Endothelial cell of umbilical vein (primary cell): ENCODE measurements around the gene PTPN5.

Source experiments
- EZH2 ChIP-seq: IDR thresholded peaks from 2 replicates; pipeline ENCODE4 v1.6.1; 2012; ENCODE audit warnings: borderline replicate concordance, low read depth, mild to moderate bottlenecking, moderate library complexity, low read length, inconsistent platforms; ENCODE audit not compliant: severe bottlenecking
- GATA2 ChIP-seq: IDR thresholded peaks from 2 replicates; pipeline ENCODE4 v1.7.0; 2011; ENCODE audit warnings: low read depth, mild to moderate bottlenecking, moderate library complexity, mixed read lengths, low read length; ENCODE audit not compliant: insufficient read length, insufficient read depth
- JUN ChIP-seq: IDR thresholded peaks from 2 replicates; pipeline ENCODE4 v1.6.1; 2011; ENCODE audit warnings: borderline replicate concordance, low read depth; ENCODE audit not compliant: insufficient read length, insufficient read depth
- MAX ChIP-seq: IDR thresholded peaks from 2 replicates; pipeline ENCODE4 v1.6.1; 2011; ENCODE audit not compliant: insufficient read depth, insufficient read length
- MYC ChIP-seq: IDR thresholded peaks from one replicate; pipeline ENCODE4 v1.6.1; 2011; ENCODE audit warnings: mild to moderate bottlenecking, low read depth, low read length
- POLR2A ChIP-seq: IDR thresholded peaks from 2 replicates; pipeline ENCODE4 v1.6.1; 2012; ENCODE audit warnings: low read depth, mild to moderate bottlenecking, control low read depth, low read length
- POLR2AphosphoS5 ChIP-seq: IDR thresholded peaks from 2 replicates; pipeline ENCODE4 v1.6.1; 2012; ENCODE audit warnings: low read depth, mild to moderate bottlenecking, control low read depth, low read length, moderate library complexity; ENCODE audit not compliant: insufficient read depth
- TF ChIP-seq, protein P1 (sequence below), 2 donors: IDR thresholded peaks; 1 replicate in 1 of 2; 2 replicates in 1 of 2; pipeline ENCODE4 v1.5.1; 2011; ENCODE audit warnings: low read length in 2 of 2, mild to moderate bottlenecking in 2 of 2, moderate library complexity in 2 of 2, control low read depth in 1 of 2, inconsistent platforms in 1 of 2, low read depth in 1 of 2; ENCODE audit not compliant: insufficient read depth in 1 of 2; ENCODE audit errors: extremely low read depth in 1 of 2

DNA sequence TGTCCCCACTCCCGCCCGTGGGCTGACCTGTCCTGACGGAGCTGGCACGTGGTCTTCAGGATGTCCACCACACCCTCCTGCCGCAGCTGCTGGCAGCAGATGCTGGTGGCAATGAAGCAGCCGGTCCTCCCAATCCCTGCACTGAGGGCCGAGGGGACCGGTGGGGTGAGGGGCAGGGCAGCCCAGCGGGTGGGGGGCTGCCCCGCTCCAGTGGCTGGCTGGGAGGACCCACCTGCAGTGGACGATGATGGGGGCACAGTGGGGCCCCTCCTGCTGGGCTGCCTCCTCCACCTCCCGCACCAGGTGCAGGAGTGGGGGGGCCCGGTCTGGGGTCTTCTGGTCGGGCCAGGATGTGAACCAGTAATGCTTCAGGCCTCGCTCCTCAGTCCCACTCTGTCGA lies 62.2 kb downstream of the PTPN5 start:
- no peak for TF ChIP-seq POLR2A
- TF ChIP-seq, protein P1, sequence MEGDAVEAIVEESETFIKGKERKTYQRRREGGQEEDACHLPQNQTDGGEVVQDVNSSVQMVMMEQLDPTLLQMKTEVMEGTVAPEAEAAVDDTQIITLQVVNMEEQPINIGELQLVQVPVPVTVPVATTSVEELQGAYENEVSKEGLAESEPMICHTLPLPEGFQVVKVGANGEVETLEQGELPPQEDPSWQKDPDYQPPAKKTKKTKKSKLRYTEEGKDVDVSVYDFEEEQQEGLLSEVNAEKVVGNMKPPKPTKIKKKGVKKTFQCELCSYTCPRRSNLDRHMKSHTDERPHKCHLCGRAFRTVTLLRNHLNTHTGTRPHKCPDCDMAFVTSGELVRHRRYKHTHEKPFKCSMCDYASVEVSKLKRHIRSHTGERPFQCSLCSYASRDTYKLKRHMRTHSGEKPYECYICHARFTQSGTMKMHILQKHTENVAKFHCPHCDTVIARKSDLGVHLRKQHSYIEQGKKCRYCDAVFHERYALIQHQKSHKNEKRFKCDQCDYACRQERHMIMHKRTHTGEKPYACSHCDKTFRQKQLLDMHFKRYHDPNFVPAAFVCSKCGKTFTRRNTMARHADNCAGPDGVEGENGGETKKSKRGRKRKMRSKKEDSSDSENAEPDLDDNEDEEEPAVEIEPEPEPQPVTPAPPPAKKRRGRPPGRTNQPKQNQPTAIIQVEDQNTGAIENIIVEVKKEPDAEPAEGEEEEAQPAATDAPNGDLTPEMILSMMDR (IDR thresholded peaks at IDR 0.05; ENCODE audit: extremely low read depth in 1 of 2, insufficient read depth in 1 of 2, low read depth in 1 of 2, low read length in 2 of 2) = no peak
- no peak for TF ChIP-seq POLR2AphosphoS5
- no peak for TF ChIP-seq EZH2
- TF ChIP-seq MAX = no peak
- no peak for TF ChIP-seq MYC
- no peak for TF ChIP-seq JUN
- TF ChIP-seq GATA2 = no peak
